HepG2 (cell line): Measurements from ENCODE around the gene COASY. TPM values are rescaled to one million over a fixed set of nuclear protein-coding genes. Genes with fewer than 3 reads are reported as not detected.
A peak's percentile ranks its signal among the peaks of the same experiment; 100 is the strongest.

Experiments
- CCDC6 ChIP-seq: sonication (generic); formaldehyde crosslinking; IDR thresholded peaks from 2 replicates; pipeline ENCODE4 v1.8.1; 2022; ENCODE audit warnings: mild to moderate bottlenecking, missing genetic modification reagents, moderate library complexity
- E2F2 ChIP-seq: sonication (generic); formaldehyde crosslinking; IDR thresholded peaks from 2 replicates; pipeline ENCODE4 v1.4.0; 2020; ENCODE audit warnings: missing genetic modification reagents, borderline replicate concordance
- ELF3 ChIP-seq: IDR thresholded peaks from 2 replicates; pipeline ENCODE4 v1.6.1; 2016; ENCODE audit warnings: missing genetic modification reagents, missing compliant biosample characterization
- GABPB1 ChIP-seq: IDR thresholded peaks from 2 replicates; pipeline ENCODE4 v1.6.1; 2016; ENCODE audit warnings: mild to moderate bottlenecking, missing genetic modification reagents, moderate library complexity, missing compliant biosample characterization
- KDM2A ChIP-seq: sonication (generic); formaldehyde crosslinking; IDR thresholded peaks from 2 replicates; pipeline ENCODE4 v1.4.0; 2020; ENCODE audit warnings: low read depth, missing genetic modification reagents, borderline replicate concordance
- LBX2 ChIP-seq: sonication (generic); formaldehyde crosslinking; IDR thresholded peaks from 2 replicates; pipeline ENCODE4 v1.5.0; 2020; ENCODE audit warnings: missing genetic modification reagents, mild to moderate bottlenecking, borderline replicate concordance
- MAFK ChIP-seq, 2 experiments: IDR thresholded peaks in 1 of 2; conservative IDR thresholded peaks in 1 of 2; 2 replicates each; pipeline ENCODE4 v1.6.1; 2011; ENCODE audit warnings: improper control_type of control experiment in 2 of 2, low read length in 2 of 2
- MEF2D ChIP-seq: sonication (generic); formaldehyde crosslinking; IDR thresholded peaks from 2 replicates; pipeline ENCODE4 v1.5.1; 2020; ENCODE audit warnings: mild to moderate bottlenecking, missing genetic modification reagents
- MTF1 ChIP-seq: sonication (generic); formaldehyde crosslinking; IDR thresholded peaks from 2 replicates; pipeline ENCODE4 v1.5.0; 2020; ENCODE audit warnings: missing genetic modification reagents
- SOX6 ChIP-seq, 2 experiments: fragments of 450-650 bp in 1 of 2; sonication (generic) in 1 of 2; formaldehyde crosslinking in 1 of 2; IDR thresholded peaks; 2 replicates each; pipeline versions ENCODE4 v1.4.0 to v1.6.1; 2017 to 2020; ENCODE audit warnings: antibody characterized with exemption in 1 of 2, mild to moderate bottlenecking in 1 of 2, missing genetic modification reagents in 1 of 2
- TBP ChIP-seq: sonication (generic); formaldehyde crosslinking; IDR thresholded peaks from 2 replicates; pipeline ENCODE4 v1.5.0; 2020; ENCODE audit warnings: missing genetic modification reagents
- TFDP2 ChIP-seq: sonication (generic); formaldehyde crosslinking; IDR thresholded peaks from 2 replicates; pipeline ENCODE4 v1.4.0; 2020; ENCODE audit warnings: missing genetic modification reagents
- THAP7 ChIP-seq: sonication (generic); formaldehyde crosslinking; IDR thresholded peaks from 2 replicates; pipeline ENCODE4 v1.8.1; 2023; ENCODE audit warnings: mild to moderate bottlenecking, missing genetic modification reagents
- ZBTB7B ChIP-seq: sonication (generic); formaldehyde crosslinking; IDR thresholded peaks from 2 replicates; pipeline ENCODE4 v1.4.0; 2020; ENCODE audit warnings: missing genetic modification reagents
- ZFP90 ChIP-seq: sonication (generic); formaldehyde crosslinking; IDR thresholded peaks from 2 replicates; pipeline ENCODE4 v1.8.0; 2022; ENCODE audit warnings: missing genetic modification reagents, mild to moderate bottlenecking, inconsistent platforms, borderline replicate concordance
- ZNF549 ChIP-seq: sonication (generic); formaldehyde crosslinking; IDR thresholded peaks from 2 replicates; pipeline ENCODE4 v1.5.0; 2020; ENCODE audit warnings: missing genetic modification reagents
- ZNF780A ChIP-seq: sonication (generic); formaldehyde crosslinking; IDR thresholded peaks from 2 replicates; pipeline ENCODE4 v1.8.0; 2022; ENCODE audit warnings: mild to moderate bottlenecking, missing genetic modification reagents, moderate library complexity
- ZNF800 ChIP-seq: sonication (generic); formaldehyde crosslinking; IDR thresholded peaks from 2 replicates; pipeline ENCODE4 v1.4.0; 2020; ENCODE audit warnings: missing genetic modification reagents
- polyA plus RNA-seq, 8 experiments: library from polyadenylated mRNA; depleted of rRNA in 3 of 8; stranded (reverse) in 7 of 8; unstranded in 1 of 8; fragments of >200 nt; fragmentation: Illumina TruSeq in 4 of 8; extraction: Trizol in 4 of 8; gene quantifications; 2 replicates each; pipeline versions ENCODE4 v1.2.1 to v1.2.3, GENCODE V29; 2011 to 2016; ENCODE audit warnings: low read depth in 4 of 8, missing spikeins in 1 of 8, mixed read lengths in 1 of 8; ENCODE audit not compliant: insufficient read depth in 1 of 8
- total RNA-seq, 5 experiments: library from RNA; depleted of rRNA; stranded (reverse); fragments of >200 nt; fragmentation: Illumina TruSeq; extraction: Trizol; gene quantifications; 2 replicates each; pipeline ENCODE4 v1.2.3, GENCODE V29; 2016; ENCODE audit warnings: low read depth in 1 of 5
- TF ChIP-seq, protein P1 (sequence below): sonication (generic); formaldehyde crosslinking; IDR thresholded peaks from 2 replicates; pipeline ENCODE4 v1.5.0; 2020; ENCODE audit warnings: missing genetic modification reagents, mild to moderate bottlenecking, borderline replicate concordance
- TF ChIP-seq, protein P2 (sequence below): sonication (generic); formaldehyde crosslinking; IDR thresholded peaks from 2 replicates; pipeline ENCODE4 v1.5.0; 2020; ENCODE audit warnings: missing genetic modification reagents

The COASY gene
- total and polyA plus RNA-seq, 2 of the 13 experiments (the other 11 are each of a cell fraction or from before 2014, with no cell fraction given): 90.7 to 125 TPM

- TF ChIP-seq KDM2A (peak; percentile 99), ELF3 (peak; percentile 79; the same call in 1 of the 2 replicates), ZFP90 (CRISPR knock-in tag) (peak; percentile 41; the same call in 1 of the 2 replicates), CCDC6 (CRISPR knock-in tag) (peak; percentile 92), ZNF549 (CRISPR knock-in tag) (no peak), THAP7 (CRISPR knock-in tag) (peak; percentile 76), TBP (CRISPR knock-in tag) (no peak), LBX2 (CRISPR knock-in tag) (no peak), ZBTB7B (peak; percentile 60; the same call in 1 of the 2 replicates), MTF1 (CRISPR knock-in tag) (peak; percentile 61; the same call in 1 of the 2 replicates), ZNF800 (peak; percentile 43), TFDP2 (CRISPR knock-in tag) (peak; percentile 99), E2F2 (CRISPR knock-in tag) (peak; percentile 29), ZNF780A (no peak), MAFK (conservative IDR thresholded peaks at IDR 0.05 in 1 of 2, IDR thresholded peaks at IDR 0.05 in 1 of 2; ENCODE audit: low read length in 2 of 2) (no peak), SOX6 (IDR thresholded peaks at IDR 0.05) (no peak), SOX6 (CRISPR knock-in tag; IDR thresholded peaks at IDR 0.05) (peak; percentile 48), GABPB1 (peak; percentile 99), MEF2D (CRISPR knock-in tag) (peak; percentile 72)
- TF ChIP-seq, protein P1, sequence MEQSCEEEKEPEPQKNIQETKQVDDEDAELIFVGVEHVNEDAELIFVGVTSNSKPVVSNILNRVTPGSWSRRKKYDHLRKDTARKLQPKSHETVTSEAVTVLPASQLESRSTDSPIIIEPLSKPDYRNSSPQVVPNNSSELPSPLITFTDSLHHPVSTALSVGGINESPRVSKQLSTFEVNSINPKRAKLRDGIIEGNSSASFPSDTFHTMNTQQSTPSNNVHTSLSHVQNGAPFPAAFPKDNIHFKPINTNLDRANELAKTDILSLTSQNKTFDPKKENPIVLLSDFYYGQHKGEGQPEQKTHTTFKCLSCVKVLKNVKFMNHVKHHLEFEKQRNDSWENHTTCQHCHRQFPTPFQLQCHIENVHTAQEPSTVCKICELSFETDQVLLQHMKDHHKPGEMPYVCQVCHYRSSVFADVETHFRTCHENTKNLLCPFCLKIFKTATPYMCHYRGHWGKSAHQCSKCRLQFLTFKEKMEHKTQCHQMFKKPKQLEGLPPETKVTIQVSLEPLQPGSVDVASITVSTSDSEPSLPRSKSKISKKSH: no peak; the same call in 1 of the 2 replicates
- TF ChIP-seq, protein P2, sequence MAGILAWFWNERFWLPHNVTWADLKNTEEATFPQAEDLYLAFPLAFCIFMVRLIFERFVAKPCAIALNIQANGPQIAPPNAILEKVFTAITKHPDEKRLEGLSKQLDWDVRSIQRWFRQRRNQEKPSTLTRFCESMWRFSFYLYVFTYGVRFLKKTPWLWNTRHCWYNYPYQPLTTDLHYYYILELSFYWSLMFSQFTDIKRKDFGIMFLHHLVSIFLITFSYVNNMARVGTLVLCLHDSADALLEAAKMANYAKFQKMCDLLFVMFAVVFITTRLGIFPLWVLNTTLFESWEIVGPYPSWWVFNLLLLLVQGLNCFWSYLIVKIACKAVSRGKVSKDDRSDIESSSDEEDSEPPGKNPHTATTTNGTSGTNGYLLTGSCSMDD (CRISPR knock-in tag): no peak
These were observed 15.8 kb downstream of the COASY start, which contains the start of gene PSMC3IP (continued) for GRCh38 chr17:42577532-42578281.
